ENCODE results near the gene BRINP1. TPM values are rescaled to one million over a fixed set of nuclear protein-coding genes. Genes with fewer than 3 reads are reported as not detected.

The BRINP1 gene
- total and polyA plus RNA-seq, 2 donors (not counting 1 experiment from before 2014, with no cell fraction given) = not detected

GRCh38 chr9:119137479-119137878 is 231.8 kb downstream of the BRINP1 start:
- intact Hi-C loops (cut with micrococcal nuclease) = no loop called here
- H3K79me2 ChIP-seq (ENCODE audit: control insufficient read depth, insufficient read depth, low read length) = no peaks in the 10 kb centered on the region
- Mint-ChIP-seq H3K27ac (no peak overlapping the region), H3K4me1 (no peaks in the 10 kb centered on the region), H3K27me3 (no peaks in the 10 kb centered on the region), H3K9me3 (ENCODE audit: insufficient read depth) (peaks cover 12% of the 10 kb centered on the region), H3K4me3 (no peak overlapping the region)
- H2AFZ ChIP-seq (ENCODE audit: insufficient read depth, low read depth, low read length, poor library complexity, severe bottlenecking) = no peak overlapping the region
- no peaks in the 10 kb centered on the region for H3K27me3 ChIP-seq (replicated peaks in 1 of 4; ENCODE audit: control extremely low read depth in 1 of 4, control insufficient read depth in 3 of 4, insufficient read depth in 4 of 4, low read length in 3 of 4)
- H3K27ac ChIP-seq (ENCODE audit: low read length in 2 of 2) = no peak overlapping the region
- ATAC-seq (ENCODE audit: low read depth) (no peak), DNase-seq (no peak)
- ChIA-PET POLR2A (no interaction called here), CTCF (no interaction called here)
- no peaks in the 10 kb centered on the region for H3K9me3 ChIP-seq (ENCODE audit: control extremely low read depth in 1 of 3, control insufficient read depth in 2 of 3, insufficient read depth in 1 of 3, low read length in 2 of 3)
- H3K36me3 ChIP-seq (replicated peaks in 1 of 2; ENCODE audit: control extremely low read depth in 1 of 2, control insufficient read depth in 1 of 2, extremely low read depth in 1 of 2, insufficient read depth in 2 of 2, low read length in 1 of 2) = no peaks in the 10 kb centered on the region
- no peak for TF ChIP-seq EZH2 (IDR thresholded peaks at IDR 0.05; ENCODE audit: borderline replicate concordance, insufficient read depth, low read depth, low read length, poor library complexity, severe bottlenecking)
- WGBS (ENCODE audit: insufficient coverage) = 93% methylated on average over 2 of the region's 2 CpGs
- no peak overlapping the region for H3K9ac ChIP-seq (ENCODE audit: low read length)
- H3K4me3 ChIP-seq (ENCODE audit: control extremely low read depth in 1 of 5, extremely low read depth in 1 of 5, insufficient read depth in 1 of 5, low read depth in 2 of 5, low read length in 4 of 5) = no peak overlapping the region
- H3K4me2 ChIP-seq (replicated peaks; ENCODE audit: low read depth, low read length, poor library complexity, severe bottlenecking) = no peak overlapping the region
- no peaks in the 10 kb centered on the region for H4K20me1 ChIP-seq (ENCODE audit: control insufficient read depth, insufficient read depth, low read length, poor library complexity, severe bottlenecking)
- H3K4me1 ChIP-seq (ENCODE audit: control insufficient read depth in 2 of 2, insufficient read depth in 2 of 2, low read length in 2 of 2) = no peaks in the 10 kb centered on the region

GRCh38 chr9:119126040-119126439 is 243.2 kb downstream of the BRINP1 start:
- TF ChIP-seq CTCF (IDR thresholded peaks at IDR 0.05) = no peak
- TF ChIP-seq EZH2 (IDR thresholded peaks at IDR 0.05; ENCODE audit: borderline replicate concordance, insufficient read depth, low read depth, low read length, poor library complexity, severe bottlenecking) = no peak
- H3K27ac ChIP-seq (ENCODE audit: low read length in 2 of 2) = no peak overlapping the region
- ChIA-PET POLR2A (no interaction called here), CTCF (no interaction called here)
- H3K9me3 ChIP-seq (ENCODE audit: control extremely low read depth in 1 of 3, control insufficient read depth in 2 of 3, insufficient read depth in 1 of 3, low read length in 2 of 3) = no peaks in the 10 kb centered on the region
- WGBS (ENCODE audit: insufficient coverage) = no CpG with 5 or more reads among the region's 2 CpGs
- H3K27me3 Mint-ChIP-seq = no peaks in the 10 kb centered on the region
- H3K4me1 ChIP-seq (ENCODE audit: control insufficient read depth in 2 of 2, insufficient read depth in 2 of 2, low read length in 2 of 2) = no peaks in the 10 kb centered on the region
- H3K9ac ChIP-seq (ENCODE audit: low read length) = no peak overlapping the region
- H3K4me3 ChIP-seq (ENCODE audit: control extremely low read depth in 1 of 5, extremely low read depth in 1 of 5, insufficient read depth in 1 of 5, low read depth in 2 of 5, low read length in 4 of 5) = no peak overlapping the region
- DNase-seq (no peak), ATAC-seq (ENCODE audit: low read depth) (no peak)
- H4K20me1 ChIP-seq (ENCODE audit: control insufficient read depth, insufficient read depth, low read length, poor library complexity, severe bottlenecking) = no peaks in the 10 kb centered on the region
- no peaks in the 10 kb centered on the region for H3K9me3 Mint-ChIP-seq (ENCODE audit: insufficient read depth)
- no peak overlapping the region for H3K27ac Mint-ChIP-seq
- H3K4me2 ChIP-seq (replicated peaks; ENCODE audit: low read depth, low read length, poor library complexity, severe bottlenecking) = no peak overlapping the region
- no peaks in the 10 kb centered on the region for H3K79me2 ChIP-seq (ENCODE audit: control insufficient read depth, insufficient read depth, low read length)
- no peak overlapping the region for H2AFZ ChIP-seq (ENCODE audit: insufficient read depth, low read depth, low read length, poor library complexity, severe bottlenecking)
- no peaks in the 10 kb centered on the region for H3K27me3 ChIP-seq (replicated peaks in 1 of 4; ENCODE audit: control extremely low read depth in 1 of 4, control insufficient read depth in 3 of 4, insufficient read depth in 4 of 4, low read length in 3 of 4)
- H3K36me3 ChIP-seq (replicated peaks in 1 of 2; ENCODE audit: control extremely low read depth in 1 of 2, control insufficient read depth in 1 of 2, extremely low read depth in 1 of 2, insufficient read depth in 2 of 2, low read length in 1 of 2) = no peaks in the 10 kb centered on the region
- H3K4me3 Mint-ChIP-seq = no peak overlapping the region
- no peaks in the 10 kb centered on the region for H3K4me1 Mint-ChIP-seq
- intact Hi-C loops (cut with micrococcal nuclease) = no loop called here
